ENCODE data around the gene HILPDA.
"Not testable (repeated sequence)": the region's sequence is repeated elsewhere in the genome, so short reads cannot be mapped to it uniquely, and the experiment has no call there.

The HILPDA gene

GRCh38 chr7:128434413-128435326 lies 21.0 kb upstream of the HILPDA start:
- DNase-seq = no peak

GRCh38 chr7:128435327-128435686 lies 20.4 kb upstream of the HILPDA start:
- no peak for DNase-seq

- DNase-seq = no peak
These were observed 18.0 kb upstream of the HILPDA start for GRCh38 chr7:128437426-128438332.

- no peak for DNase-seq
These were observed 13.3 kb upstream of the HILPDA start for GRCh38 chr7:128442356-128442755.

- DNase-seq = no peak
These were observed 11.7 kb upstream of the HILPDA start for GRCh38 chr7:128443831-128444600.

- DNase-seq = no peak
These were observed 9.4 kb upstream of the HILPDA start for GRCh38 chr7:128446306-128446705.

GRCh38 chr7:128447941-128448564 lies 7.6 kb upstream of the HILPDA start:
- DNase-seq = no peak

- no peak for DNase-seq
These were observed 6.9 kb upstream of the HILPDA start for GRCh38 chr7:128448751-128449302.

- DNase-seq = no peak
These were observed 5.3 kb upstream of the HILPDA start for GRCh38 chr7:128450409-128450808.

GRCh38 chr7:128450913-128451312 lies 4.8 kb upstream of the HILPDA start:
- no peak for DNase-seq

GRCh38 chr7:128452552-128452951 lies 3.1 kb upstream of the HILPDA start:
- no peak for DNase-seq

GRCh38 chr7:128453836-128454804 lies 1.6 kb upstream of the HILPDA start:
- DNase-seq = peak; percentile 92

- DNase-seq = no peak
These were observed 703 bp upstream of the HILPDA start for GRCh38 chr7:128454808-128455542.

GRCh38 chr7:128456255-128456725 lies 612 bp downstream of the HILPDA start:
- no peak for DNase-seq

- not testable (repeated sequence) for DNase-seq
These were observed 1.7 kb downstream of the HILPDA start for GRCh38 chr7:128457385-128457784.

GRCh38 chr7:128458956-128459355 lies 3.3 kb downstream of the HILPDA start:
- peak; percentile 12 for DNase-seq

GRCh38 chr7:128459394-128459878 lies 3.8 kb downstream of the HILPDA start:
- peak; percentile 85 for DNase-seq

GRCh38 chr7:128462460-128462859 lies 6.8 kb downstream of the HILPDA start:
- no peak for DNase-seq

GRCh38 chr7:128463345-128463744 lies 7.7 kb downstream of the HILPDA start:
- DNase-seq = not testable (repeated sequence)

GRCh38 chr7:128463933-128464332 lies 8.3 kb downstream of the HILPDA start:
- not testable (repeated sequence) for DNase-seq

Measured in eye (tissue), 1 donor.